HG03280 (cell line): ENCODE results near the gene OBP2B.
"Not testable (repeated sequence)": the region's sequence is repeated elsewhere in the genome, so short reads cannot be mapped to it uniquely, and the experiment has no call there.

Experiments
- ATAC-seq: cut with Tn5 transposase; IDR thresholded peaks from one replicate; pipeline ENCODE4 v1.9.1; 2021; ENCODE audit warnings: mild to moderate bottlenecking, moderate library complexity; ENCODE audit not compliant: unreplicated experiment

OBP2B gene

DNA sequence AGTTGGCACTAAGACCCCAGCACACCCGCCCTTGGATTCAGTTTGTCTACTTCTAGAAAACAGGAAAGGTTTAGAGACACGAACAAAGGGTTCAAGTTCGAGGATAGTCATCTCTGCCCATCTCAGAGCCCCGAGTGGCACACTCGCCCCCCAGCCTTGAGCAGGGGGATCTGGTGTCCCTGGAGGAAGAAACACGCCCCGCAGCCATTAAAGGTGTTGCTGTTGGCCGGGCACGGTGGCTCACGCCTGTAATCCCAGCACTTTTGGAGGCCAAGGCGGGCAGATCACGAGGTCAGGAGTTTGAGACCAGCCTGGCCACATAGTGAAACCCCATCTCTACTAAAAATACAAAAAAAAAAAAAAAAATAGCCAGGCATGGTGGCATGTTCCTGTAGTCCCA, 39.4 kb downstream of the OBP2B start:
- not testable (repeated sequence) for ATAC-seq

DNA sequence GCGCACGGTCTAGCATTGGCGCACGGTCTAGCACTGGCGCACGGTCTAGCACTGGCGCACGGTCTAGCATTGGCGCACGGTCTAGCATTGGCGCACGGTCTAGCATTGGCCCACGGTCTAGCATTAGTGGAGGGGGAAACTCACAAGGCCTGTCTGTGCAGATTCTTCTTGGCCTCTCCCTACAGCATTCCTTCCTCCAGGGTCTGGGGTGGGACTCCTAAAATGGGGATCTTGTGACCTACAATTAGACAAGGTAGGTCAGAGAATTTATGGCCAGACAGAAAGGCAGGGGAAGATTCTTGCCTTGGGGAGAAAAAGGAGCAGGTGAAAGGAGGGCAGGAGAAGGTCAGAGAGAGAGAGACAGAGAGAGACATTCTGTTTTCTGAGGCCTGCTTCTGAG, 39.9 kb downstream of the OBP2B start:
- no peak for ATAC-seq

DNA sequence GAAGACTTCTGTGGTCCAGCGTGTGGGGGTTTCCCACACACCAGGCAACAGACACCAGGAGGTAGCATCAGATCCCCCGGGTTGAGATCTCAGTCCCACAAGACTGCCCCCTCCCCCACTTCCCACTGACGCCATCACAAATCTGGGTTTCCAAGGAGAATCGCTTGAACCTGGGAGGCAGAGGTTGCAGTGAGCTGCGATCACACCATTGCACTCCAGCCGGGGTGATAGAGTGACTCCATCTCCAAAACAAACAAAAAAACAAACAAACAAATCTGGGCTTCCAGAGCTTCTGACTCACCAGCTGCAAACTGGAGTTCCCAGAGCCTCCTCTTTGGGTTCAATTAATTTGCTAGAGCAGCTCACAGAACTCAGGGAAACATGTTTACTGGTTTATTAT, 40.6 kb downstream of the OBP2B start:
- no peak for ATAC-seq

DNA sequence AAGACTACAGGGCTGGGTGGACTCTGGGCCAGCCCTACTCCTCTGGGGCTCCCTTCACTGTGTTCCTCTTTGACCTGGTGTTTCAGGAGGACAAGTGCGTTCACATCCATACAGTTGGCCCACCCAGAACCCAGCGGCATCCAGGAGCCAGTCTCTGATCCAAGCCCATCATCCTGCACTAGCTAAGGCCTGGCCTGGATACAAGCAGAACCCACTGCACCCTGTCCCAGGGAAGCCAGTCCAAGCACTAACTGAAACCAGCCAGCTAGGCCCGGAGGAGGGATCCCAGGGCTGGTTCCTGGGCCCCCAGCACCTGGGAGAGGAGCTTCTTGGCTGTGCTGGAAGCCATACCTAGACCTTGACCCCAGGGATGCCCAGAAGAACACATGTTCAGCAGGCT, 41.3 kb downstream of the OBP2B start:
- ATAC-seq, result no peak

DNA sequence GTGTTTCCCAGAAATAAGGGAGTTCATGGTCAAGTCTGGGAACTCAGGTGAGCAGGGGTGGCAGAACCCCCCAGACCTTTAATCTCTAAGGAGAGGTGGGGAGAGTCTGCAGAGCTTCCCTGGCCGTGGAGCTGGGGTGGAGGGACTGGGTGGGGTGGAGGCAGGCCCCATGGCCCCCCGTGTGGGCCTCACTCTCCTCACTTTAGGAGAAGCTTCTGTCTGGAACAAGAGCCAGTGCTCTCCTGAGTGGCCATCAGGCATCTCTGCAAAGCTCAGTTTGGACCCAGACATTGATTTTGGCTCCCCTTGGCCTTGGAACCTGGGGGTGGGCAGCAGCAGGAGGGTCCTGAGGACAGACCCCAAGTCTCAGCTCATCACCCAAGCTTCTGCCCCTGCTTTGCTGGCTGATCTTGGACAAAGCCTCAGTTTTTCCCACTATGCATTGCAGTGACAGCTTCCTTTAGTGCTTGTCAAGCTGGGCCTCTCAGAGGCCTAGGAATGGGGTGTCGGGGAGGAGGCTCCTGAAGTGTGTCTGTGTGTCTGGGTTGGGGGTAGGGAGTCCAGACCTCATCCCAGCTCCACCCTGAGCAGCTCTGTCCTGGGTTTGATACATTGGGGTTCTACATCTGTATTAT, 41.8 kb downstream of the OBP2B start:
- ATAC-seq, result no peak

DNA sequence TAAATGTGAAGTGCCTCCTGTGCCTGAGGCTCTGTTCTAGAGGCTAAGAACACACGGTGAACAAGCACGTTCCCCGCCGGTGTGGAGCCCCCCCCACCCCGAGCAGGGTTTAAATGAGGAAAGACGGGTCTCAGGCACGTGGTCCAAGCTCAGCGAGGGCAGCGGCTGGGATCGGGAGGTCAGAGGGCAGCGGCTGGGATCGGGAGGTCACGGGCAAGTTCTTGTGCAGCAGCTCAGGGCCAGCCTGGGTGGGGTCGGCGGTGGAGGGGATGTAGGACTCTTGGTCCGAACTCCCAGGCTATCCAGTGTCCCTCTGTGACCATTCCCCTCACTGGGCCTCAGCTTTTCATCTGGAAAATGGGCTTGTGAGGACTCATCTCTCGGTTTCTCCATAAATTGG, 42.7 kb downstream of the OBP2B start:
- ATAC-seq, result no peak

DNA sequence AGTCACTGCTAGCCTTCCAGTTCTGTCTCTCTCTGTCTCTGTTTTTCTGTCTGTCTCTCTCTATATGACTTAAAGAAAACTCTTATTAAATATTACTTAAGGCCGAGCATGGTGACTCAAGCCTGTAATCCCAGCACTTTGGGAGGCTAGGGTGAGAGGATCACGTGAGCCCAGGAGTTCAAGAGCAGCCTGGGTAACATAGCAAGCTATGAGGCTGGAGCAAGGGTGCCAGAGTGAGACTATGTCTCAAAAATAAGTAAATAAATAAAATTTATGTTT, 43.7 kb downstream of the OBP2B start:
- no peak for ATAC-seq

DNA sequence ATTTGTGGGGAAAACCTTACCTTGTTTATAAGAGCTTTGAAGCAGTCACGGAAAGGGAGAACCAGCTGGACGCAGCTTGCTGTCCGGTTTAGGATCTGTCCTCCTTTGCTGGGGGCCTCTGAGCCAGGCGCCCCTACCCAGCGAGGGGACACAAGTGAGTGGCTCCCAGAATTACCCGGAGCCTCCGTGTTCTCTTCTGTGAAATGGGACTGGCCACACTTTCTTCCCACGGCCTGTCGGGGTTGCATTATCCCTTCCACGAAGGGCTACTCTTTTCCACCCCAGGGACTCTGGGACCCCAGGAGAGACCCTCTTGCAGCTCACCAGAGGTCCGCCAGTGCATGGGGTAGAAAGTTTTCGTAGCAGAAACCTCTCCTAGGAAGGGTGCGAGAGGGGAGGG, 44.9 kb downstream of the OBP2B start:
- no peak for ATAC-seq

DNA sequence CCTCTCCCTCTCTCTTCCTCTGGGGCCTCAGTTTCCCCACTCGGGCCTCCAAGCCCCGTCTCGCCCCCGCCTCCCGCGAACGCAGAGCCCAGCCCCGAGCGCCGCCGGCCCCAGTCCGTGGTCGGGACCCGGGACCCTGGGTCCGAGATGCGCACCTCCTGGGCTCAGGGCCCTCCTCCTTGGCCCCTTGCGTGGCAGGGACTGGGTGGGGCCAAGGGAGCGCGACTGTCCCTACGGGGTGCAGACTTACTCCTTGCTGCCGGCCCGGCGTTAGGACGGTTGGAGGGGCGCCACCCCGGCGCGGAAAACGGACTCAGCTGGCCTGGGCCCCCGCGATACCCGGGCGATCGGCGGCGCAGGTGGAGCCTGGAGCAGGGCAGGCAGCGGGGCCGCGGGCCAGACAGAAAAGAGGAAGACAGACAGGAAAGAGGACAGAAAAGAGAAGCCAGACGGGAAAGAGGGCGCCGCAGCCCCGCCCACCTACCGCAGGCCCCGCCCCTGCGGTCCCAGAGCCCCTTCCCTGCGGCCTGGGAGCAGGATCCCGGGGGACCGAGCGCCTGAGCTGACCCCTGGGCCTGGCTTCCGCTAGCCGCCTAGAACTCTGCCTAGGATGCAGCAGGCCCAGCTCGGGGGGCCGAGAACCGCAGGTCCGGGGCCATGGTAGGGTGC, 45.4 kb downstream of the OBP2B start, which contains the start of gene GBGT1:
GBGT1 (minus strand) TSS at position 411 of the 669 bp plus-strand sequence. CDS start 1,502 bp downstream, outside the sequence.
- no peak for ATAC-seq

DNA sequence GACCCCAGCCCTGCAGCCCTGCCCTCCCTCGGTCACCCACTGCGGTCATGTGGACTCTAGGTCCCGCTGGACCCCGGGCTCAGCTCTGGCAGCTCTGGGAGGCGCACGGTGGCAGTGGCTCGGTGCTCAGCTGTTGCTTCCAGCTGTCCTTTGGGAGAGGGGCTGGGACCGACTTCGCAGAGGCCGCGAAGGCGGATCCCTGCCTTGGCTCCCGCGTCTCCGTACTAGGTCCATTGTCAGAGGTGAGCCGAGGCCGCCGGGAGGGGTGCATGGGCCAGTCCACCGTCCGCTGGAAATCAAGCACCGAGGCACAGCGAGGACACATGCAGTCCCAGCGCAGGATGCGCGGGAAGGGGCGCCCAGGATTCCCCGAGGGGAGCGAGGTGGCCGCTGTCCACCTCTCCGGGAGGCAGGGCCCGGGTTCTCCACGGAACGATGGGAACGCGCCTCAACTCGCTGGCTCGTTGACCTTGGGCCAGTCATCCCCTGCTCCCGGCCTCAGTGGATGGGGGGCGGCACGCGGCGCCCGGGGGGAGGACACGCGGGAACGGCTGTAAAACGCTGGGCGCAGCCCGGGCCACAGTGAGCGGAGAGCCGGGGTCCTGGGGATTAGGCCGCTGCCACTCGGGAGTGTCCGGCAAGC, 46.1 kb downstream of the OBP2B start:
- ATAC-seq, result no peak

DNA sequence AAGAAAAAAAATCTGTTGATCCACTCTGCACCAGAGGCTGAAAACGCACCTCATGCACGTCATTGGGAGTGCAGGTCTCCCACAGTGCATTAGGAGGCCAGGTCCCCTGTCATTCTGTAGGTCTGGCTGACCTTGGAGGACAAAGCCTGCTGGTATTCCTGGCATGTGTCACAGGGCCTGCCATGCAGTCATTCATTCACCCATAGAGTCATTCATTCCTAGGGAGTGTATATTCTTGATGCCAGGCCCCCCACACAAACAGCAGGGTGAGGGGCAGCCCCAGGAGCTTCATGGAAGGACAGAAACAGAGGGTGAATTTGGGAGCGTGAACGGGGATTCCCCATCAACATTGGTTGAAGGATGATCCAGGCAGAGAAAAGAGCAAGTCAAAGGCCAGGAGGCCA, 47.5 kb downstream of the OBP2B start:
- ATAC-seq, result no peak

DNA sequence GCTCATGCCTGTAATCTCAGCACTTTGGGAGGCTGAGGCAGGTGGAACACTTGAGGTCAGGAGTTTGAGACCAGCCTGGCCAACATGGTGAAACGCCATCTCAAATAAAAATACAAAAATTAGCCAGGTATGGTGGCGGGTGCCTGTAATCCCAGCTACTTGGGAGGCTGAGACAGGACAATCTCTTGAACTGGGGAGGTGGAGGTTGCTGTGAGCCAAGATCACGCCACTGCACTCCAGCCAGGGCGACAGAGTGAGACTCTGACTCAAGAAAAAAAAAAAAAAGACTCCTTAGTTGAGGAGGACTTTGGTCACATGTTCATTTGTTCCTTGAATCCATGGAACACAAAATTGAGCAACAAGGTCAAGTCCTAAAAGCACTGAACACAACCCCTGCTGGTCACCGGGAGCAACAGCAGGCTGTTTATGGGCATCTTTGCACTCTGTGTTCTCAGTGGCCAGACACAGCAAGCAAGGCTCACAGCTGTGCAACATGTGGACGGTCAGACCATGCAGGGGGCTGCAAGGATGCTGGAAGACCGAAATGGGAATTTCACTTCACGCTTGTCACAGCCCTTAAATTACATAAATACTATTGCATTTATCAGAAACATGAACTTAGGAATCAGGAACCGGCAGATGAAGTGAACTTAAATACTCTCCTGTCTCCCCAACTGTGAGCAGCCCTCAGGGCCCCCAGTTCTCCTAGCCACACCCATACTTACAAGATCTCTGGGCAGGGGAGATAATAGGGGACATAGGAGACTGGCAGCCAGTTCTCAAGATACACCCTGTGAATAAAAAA, 48.1 kb downstream of the OBP2B start:
- no peak for ATAC-seq

DNA sequence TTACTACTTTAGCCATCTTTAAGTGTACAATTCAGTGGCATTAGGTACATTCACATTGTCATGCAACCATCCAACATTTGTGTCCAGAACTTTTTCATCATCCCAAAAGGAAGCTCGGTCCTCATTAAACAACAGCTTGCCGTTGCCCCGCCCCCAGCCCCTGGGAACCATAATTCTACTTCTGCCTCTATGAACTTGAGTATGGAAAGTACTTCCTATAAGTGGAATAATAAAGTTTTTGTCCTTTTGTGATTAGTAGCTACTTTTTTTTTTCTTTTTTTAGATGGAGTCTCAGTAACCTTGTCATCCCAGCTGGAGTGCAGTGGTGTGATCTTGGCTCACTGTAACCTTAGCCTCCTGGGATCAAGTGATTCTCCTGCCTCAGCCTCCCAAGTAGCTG, 50.4 kb downstream of the OBP2B start:
- ATAC-seq, result no peak
